CD4-positive, alpha-beta T cell treated with Interleukin-2 at 100 ng/mL for 4 hours (primary cell): ENCODE results near the gene FNIP1.
"Not testable (repeated sequence)": the region's sequence is repeated elsewhere in the genome, so short reads cannot be mapped to it uniquely, and the experiment has no call there.

Experiments used
- DNase-seq: peaks from one replicate; pipeline ENCODE4 v3.0.0-alpha.2; 2020; ENCODE audit warnings: low spot score

FNIP1 gene

GRCh38 chr5:131607903-131608540 lies 188.8 kb downstream of the FNIP1 start:
- no peak for DNase-seq

DNA sequence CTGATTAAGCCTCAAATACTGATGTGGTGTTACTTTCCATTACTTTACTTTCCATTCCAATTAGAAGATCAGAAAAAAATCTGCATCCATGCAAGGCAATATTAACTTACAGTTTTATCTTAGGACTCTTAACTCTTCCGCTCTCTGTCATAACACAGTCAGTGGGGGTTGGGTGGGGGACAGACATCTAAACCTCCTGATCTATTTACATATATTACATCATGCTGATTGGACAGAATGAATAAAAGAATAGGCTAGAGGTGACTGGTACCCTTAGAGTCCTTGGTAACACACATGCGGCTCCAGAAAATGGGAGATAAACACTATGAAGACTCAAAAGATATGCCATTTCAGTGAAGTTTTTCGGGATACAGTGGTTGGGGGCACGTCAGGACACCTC lies 189.4 kb downstream of the FNIP1 start:
- DNase-seq = no peak

DNA sequence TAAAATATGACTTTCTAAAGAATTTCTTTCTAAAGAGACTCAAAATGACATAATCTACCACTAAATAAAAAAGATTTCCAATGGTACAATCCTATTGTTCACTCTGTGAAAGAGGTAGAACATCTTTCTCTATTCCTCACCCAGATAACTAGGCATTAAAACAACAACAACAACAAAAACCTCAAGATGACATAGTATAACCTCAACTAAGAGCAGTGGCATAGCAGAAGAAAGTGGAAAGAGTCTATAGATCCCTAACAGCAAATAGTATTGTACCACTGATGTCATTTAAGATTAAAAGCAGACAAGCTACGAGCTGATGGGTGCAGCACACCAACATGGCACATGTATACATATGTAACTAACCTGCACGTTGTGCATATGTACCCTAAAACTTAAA lies 191.7 kb downstream of the FNIP1 start:
- DNase-seq = no peak

GRCh38 chr5:131595088-131596033 lies 201.5 kb downstream of the FNIP1 start:
- peak; percentile 38 for DNase-seq

DNA sequence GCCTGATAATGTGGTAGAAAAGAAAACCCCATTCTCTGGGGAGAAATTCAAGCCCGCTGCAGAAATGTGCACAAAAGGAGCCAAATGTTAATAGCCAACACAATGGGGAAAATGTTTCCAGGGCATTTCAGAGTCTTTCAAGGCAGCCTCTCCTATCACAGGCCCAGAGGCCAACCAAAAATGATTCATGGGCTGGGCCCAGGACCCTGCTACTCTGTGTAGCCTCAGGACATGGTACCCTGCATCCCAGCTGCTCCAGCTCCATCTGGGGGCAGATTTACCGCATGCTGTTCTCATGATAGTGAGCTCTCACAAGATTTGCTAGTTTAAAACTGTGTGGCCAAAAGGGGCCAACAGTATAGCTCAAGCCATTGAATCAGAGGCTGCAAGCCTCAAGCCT lies 202.9 kb downstream of the FNIP1 start:
- DNase-seq = no peak

GRCh38 chr5:131593436-131593835 lies 203.4 kb downstream of the FNIP1 start:
- not testable (repeated sequence) for DNase-seq
